ENCODE results near the gene CHMP4A.

CHMP4A gene

GRCh38 chr14:24194873-24195185, 18.5 kb downstream of the CHMP4A start:
- peak; percentile 29 for DNase-seq

GRCh38 chr14:24194186-24194872, 19.0 kb downstream of the CHMP4A start:
- peak; percentile 14 for DNase-seq

GRCh38 chr14:24192933-24193332, 20.4 kb downstream of the CHMP4A start:
- no peak for DNase-seq

- no peak for DNase-seq
Measured at GRCh38 chr14:24190416-24190815, 22.9 kb downstream of the CHMP4A start.

- no peak for DNase-seq
Measured at GRCh38 chr14:24189460-24189859, 23.8 kb downstream of the CHMP4A start.

- DNase-seq = no peak
Measured at GRCh38 chr14:24189059-24189375, 24.3 kb downstream of the CHMP4A start.

- peak; percentile 96 for DNase-seq
Measured at GRCh38 chr14:24188251-24189058, 24.8 kb downstream of the CHMP4A start, which contains the start of gene IPO4. TSS of gene IPO4 (minus strand) at chr14:24188816. CDS start at chr14:24188787, 29 bp downstream.

GRCh38 chr14:24187539-24187915, 25.8 kb downstream of the CHMP4A start:
- no peak for DNase-seq

- no peak for DNase-seq
Measured at GRCh38 chr14:24186831-24187538, 26.3 kb downstream of the CHMP4A start.

GRCh38 chr14:24185741-24186140, 27.5 kb downstream of the CHMP4A start:
- DNase-seq = no peak

GRCh38 chr14:24185026-24185425, 28.3 kb downstream of the CHMP4A start:
- no peak for DNase-seq

- peak; percentile 28 for DNase-seq
Measured at GRCh38 chr14:24184104-24184970, 29.0 kb downstream of the CHMP4A start.

- DNase-seq = no peak
Measured at GRCh38 chr14:24183014-24183481, 30.2 kb downstream of the CHMP4A start.

- DNase-seq = no peak
Measured at GRCh38 chr14:24182110-24182882, 31.0 kb downstream of the CHMP4A start.

GRCh38 chr14:24181371-24182077, 31.8 kb downstream of the CHMP4A start:
- no peak for DNase-seq

GRCh38 chr14:24179961-24180796, 33.1 kb downstream of the CHMP4A start:
- no peak for DNase-seq

GRCh38 chr14:24179294-24179960, 33.9 kb downstream of the CHMP4A start:
- no peak for DNase-seq

GRCh38 chr14:24178399-24179178, 34.7 kb downstream of the CHMP4A start:
- DNase-seq = no peak

- no peak for DNase-seq
Measured at GRCh38 chr14:24177891-24178290, 35.4 kb downstream of the CHMP4A start.

Data from left hindlimb (tissue), 1 donor.